Kidney epithelial cell (primary cell): ENCODE measurements around the gene ADAMTS18. TPM values are rescaled to one million over a fixed set of nuclear protein-coding genes. Genes with fewer than 3 reads are reported as not detected.
A peak's percentile ranks its signal among the peaks of the same experiment; 100 is the strongest.

Experiments used
- DNase-seq: peaks from one replicate; pipeline ENCODE4 v3.0.0-alpha.2; 2010; ENCODE audit warnings: low read depth
- H3K27me3 ChIP-seq: 2 replicates; pipeline ENCODE4 v1.6.0; 2011; ENCODE audit warnings: low read length; ENCODE audit not compliant: control insufficient read depth, insufficient read depth
- H3K36me3 ChIP-seq: 2 replicates; pipeline ENCODE4 v1.5.1; 2011; ENCODE audit warnings: low read length; ENCODE audit not compliant: control insufficient read depth, insufficient read depth
- H3K4me3 ChIP-seq: 2 replicates; pipeline ENCODE4 v1.5.1; 2011; ENCODE audit warnings: low read depth, mild to moderate bottlenecking, control low read depth, low read length
- CTCF ChIP-seq: IDR thresholded peaks from 2 replicates; pipeline ENCODE4 v1.5.1; 2011; ENCODE audit warnings: mild to moderate bottlenecking, moderate library complexity, low read length, control low read depth, inconsistent platforms; ENCODE audit not compliant: insufficient read depth, poor library complexity, severe bottlenecking
- total RNA-seq: library from RNA; depleted of rRNA; stranded (reverse); fragments of >200 nt; gene quantifications from 2 replicates; pipeline ENCODE4 v1.2.3, GENCODE V29; 2015

Gene ADAMTS18
- total RNA-seq, 1 donor from 2014 or later = 2.0 TPM

GRCh38 chr16:77387815-77388209, 47.0 kb downstream of the ADAMTS18 start:
- no peak for TF ChIP-seq CTCF
- no peaks in the 10 kb centered on the region for H3K36me3 ChIP-seq
- DNase-seq = no peak
- no peaks in the 10 kb centered on the region for H3K27me3 ChIP-seq
- H3K4me3 ChIP-seq = no peak overlapping the region

GRCh38 chr16:77386831-77387814, 47.7 kb downstream of the ADAMTS18 start:
- no peak for TF ChIP-seq CTCF
- Histone ChIP-seq H3K4me3 (no peak overlapping the region), H3K27me3 (no peaks in the 10 kb centered on the region), H3K36me3 (no peaks in the 10 kb centered on the region)
- DNase-seq = no peak

GRCh38 chr16:77385481-77385880, 49.4 kb downstream of the ADAMTS18 start:
- DNase-seq = no peak
- Histone ChIP-seq H3K4me3 (no peak overlapping the region), H3K36me3 (no peaks in the 10 kb centered on the region), H3K27me3 (no peaks in the 10 kb centered on the region)
- no peak for TF ChIP-seq CTCF

- no peak for DNase-seq
- Histone ChIP-seq H3K36me3 (no peaks in the 10 kb centered on the region), H3K4me3 (no peak overlapping the region), H3K27me3 (no peaks in the 10 kb centered on the region)
- no peak for TF ChIP-seq CTCF
Measured at GRCh38 chr16:77383606-77384187, 51.1 kb downstream of the ADAMTS18 start.

GRCh38 chr16:77376358-77376757, 58.5 kb downstream of the ADAMTS18 start:
- TF ChIP-seq CTCF = peak; percentile 29
- Histone ChIP-seq H3K4me3 (no peak overlapping the region), H3K36me3 (no peaks in the 10 kb centered on the region), H3K27me3 (no peaks in the 10 kb centered on the region)
- DNase-seq = no peak

GRCh38 chr16:77375396-77375795, 59.4 kb downstream of the ADAMTS18 start:
- no peak for DNase-seq
- Histone ChIP-seq H3K4me3 (no peak overlapping the region), H3K27me3 (no peaks in the 10 kb centered on the region), H3K36me3 (no peaks in the 10 kb centered on the region)
- no peak for TF ChIP-seq CTCF
